Measurements from ENCODE around the gene ELK3. TPM values are rescaled to one million over a fixed set of nuclear protein-coding genes. Genes with fewer than 3 reads are reported as not detected.
A peak's percentile ranks its signal among the peaks of the same experiment; 100 is the strongest.

ELK3 gene
- total RNA-seq, 1 donor from 2014 or later = 21.2 TPM

DNA sequence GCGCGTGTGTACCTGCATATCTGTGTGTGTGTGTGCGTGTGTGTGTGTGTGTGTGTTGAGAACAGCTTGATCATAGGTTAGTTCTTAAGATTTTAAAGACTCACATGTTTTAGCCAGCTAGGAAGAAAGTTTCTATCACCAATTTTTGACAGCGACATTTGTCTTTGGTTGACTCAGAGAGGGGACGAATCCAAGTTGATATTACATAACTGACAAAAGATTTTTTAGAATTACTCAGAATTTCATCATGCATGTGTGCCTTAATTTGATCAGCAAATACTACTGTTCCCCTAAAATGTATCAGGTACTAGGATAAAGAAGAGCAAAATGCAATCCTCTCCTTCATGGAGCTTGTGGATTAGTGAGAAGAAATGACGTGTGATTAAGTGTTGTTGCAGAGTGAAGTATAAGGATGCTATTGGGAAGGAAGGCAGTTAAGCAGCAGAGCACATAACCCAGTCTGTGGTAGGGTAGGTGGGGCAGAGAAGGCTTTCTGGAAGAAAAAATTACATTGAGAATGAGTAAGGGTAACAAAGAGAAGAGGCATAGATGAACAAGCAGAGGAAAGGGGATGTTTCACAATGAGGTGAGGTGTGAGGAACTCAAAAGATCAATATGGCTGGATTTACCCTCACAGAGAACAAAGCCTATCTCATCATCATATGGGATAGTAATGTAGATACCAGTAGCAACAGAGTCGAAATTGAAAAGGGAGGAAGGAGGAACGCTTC is 77.5 kb downstream of the ELK3 start:
- DNase-seq (ENCODE audit: low spot score in 2 of 2) = no peak
- no peaks in the 10 kb centered on the region for H3K4me1 ChIP-seq
- no peaks in the 10 kb centered on the region for H3K9me3 ChIP-seq
- no peak overlapping the region for H3K27ac ChIP-seq
- H3K27me3 ChIP-seq = no peaks in the 10 kb centered on the region
- no peak overlapping the region for H3K4me3 ChIP-seq
- TF ChIP-seq, protein P1, sequence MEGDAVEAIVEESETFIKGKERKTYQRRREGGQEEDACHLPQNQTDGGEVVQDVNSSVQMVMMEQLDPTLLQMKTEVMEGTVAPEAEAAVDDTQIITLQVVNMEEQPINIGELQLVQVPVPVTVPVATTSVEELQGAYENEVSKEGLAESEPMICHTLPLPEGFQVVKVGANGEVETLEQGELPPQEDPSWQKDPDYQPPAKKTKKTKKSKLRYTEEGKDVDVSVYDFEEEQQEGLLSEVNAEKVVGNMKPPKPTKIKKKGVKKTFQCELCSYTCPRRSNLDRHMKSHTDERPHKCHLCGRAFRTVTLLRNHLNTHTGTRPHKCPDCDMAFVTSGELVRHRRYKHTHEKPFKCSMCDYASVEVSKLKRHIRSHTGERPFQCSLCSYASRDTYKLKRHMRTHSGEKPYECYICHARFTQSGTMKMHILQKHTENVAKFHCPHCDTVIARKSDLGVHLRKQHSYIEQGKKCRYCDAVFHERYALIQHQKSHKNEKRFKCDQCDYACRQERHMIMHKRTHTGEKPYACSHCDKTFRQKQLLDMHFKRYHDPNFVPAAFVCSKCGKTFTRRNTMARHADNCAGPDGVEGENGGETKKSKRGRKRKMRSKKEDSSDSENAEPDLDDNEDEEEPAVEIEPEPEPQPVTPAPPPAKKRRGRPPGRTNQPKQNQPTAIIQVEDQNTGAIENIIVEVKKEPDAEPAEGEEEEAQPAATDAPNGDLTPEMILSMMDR (IDR thresholded peaks at IDR 0.05) = no peak
- peaks cover 0 to 15% of the 10 kb centered on the region in 2 donors for H3K36me3 ChIP-seq
- intact Hi-C loops (cut with DNase I) = no loop called here

DNA sequence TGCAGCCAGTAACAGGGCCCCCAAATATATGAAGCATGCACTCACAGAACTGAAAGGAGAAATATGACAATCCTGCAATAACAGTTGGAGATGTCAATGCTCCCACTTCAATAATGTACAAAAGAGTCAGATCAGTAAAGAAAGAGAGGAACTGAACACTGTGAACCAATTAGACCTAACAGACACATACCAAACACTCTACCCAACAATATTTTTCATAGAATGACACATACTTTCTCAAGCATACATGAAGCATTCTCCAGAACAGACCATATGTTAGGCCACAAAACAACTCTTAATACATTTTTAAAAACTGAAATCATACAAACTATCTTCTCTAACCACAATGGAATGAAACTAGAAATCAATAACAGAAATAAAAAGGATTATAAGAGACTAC is 80.2 kb downstream of the ELK3 start:
- Histone ChIP-seq H3K27ac (no peak overlapping the region), H3K27me3 (no peaks in the 10 kb centered on the region), H3K9me3 (no peaks in the 10 kb centered on the region), H3K36me3 (peaks cover 2 to 29% of the 10 kb centered on the region in 2 donors), H3K4me3 (no peak overlapping the region), H3K4me1 (no peaks in the 10 kb centered on the region)
- no peak for DNase-seq (ENCODE audit: low spot score in 2 of 2)
- intact Hi-C loops (cut with DNase I) = no loop called here
- TF ChIP-seq, protein P1 (IDR thresholded peaks at IDR 0.05) = no peak

DNA sequence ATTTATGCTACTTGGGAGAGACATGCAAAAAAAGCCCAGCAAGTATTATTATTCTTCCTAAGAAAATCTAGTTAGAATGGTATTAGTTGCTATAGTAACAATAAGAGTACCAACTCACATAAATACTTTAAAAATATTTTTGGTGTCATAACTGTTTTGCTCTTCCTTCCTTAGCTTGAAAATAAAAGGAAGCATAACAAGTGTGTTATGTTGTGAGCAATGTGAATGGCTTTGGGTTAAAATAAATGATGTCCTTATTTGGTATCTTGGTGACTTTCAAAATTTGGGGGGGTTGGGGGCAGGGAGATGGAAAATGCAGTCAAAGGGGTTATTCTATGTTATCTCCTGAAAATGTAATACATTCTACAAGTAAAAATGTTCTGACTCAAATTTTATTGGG is 91.0 kb downstream of the ELK3 start:
- no peaks in the 10 kb centered on the region for H3K4me1 ChIP-seq
- peak overlapping the region in 1 of 2 donors; percentile 25 for H3K27ac ChIP-seq
- H3K27me3 ChIP-seq = no peaks in the 10 kb centered on the region
- H3K4me3 ChIP-seq = no peak overlapping the region
- H3K36me3 ChIP-seq = peaks cover 23 to 76% of the 10 kb centered on the region in 2 donors
- TF ChIP-seq, protein P1 (IDR thresholded peaks at IDR 0.05) = no peak
- intact Hi-C loops (cut with DNase I) = no loop called here
- no peak for DNase-seq (ENCODE audit: low spot score in 2 of 2)
- H3K9me3 ChIP-seq = no peaks in the 10 kb centered on the region

DNA sequence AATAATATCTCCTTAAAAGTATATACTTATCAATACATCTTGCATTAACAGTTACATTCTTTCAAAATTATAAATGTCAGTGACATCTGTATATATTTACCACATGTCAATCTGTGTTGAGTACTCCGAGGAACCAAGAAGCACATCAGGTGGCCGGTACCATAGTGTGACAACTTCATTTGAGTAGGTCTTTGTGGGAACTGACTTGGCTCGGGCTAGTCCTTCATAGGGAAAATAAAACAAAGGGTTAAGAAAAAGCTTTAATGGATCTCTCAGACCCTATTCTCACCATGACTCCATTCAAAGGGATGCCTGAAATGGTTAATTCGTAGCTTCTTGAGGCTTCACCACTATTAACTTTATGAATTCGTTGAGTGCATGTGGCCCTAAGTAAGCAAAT is 94.9 kb downstream of the ELK3 start:
- no peaks in the 10 kb centered on the region for H3K27me3 ChIP-seq
- H3K4me3 ChIP-seq = no peak overlapping the region
- no peaks in the 10 kb centered on the region for H3K4me1 ChIP-seq
- H3K36me3 ChIP-seq = peaks cover 17 to 54% of the 10 kb centered on the region in 2 donors
- intact Hi-C loops (cut with DNase I) = no loop called here
- TF ChIP-seq, protein P1 (IDR thresholded peaks at IDR 0.05) = no peak
- no peak for DNase-seq (ENCODE audit: low spot score in 2 of 2)
- no peaks in the 10 kb centered on the region for H3K9me3 ChIP-seq
- H3K27ac ChIP-seq = no peak overlapping the region

DNA sequence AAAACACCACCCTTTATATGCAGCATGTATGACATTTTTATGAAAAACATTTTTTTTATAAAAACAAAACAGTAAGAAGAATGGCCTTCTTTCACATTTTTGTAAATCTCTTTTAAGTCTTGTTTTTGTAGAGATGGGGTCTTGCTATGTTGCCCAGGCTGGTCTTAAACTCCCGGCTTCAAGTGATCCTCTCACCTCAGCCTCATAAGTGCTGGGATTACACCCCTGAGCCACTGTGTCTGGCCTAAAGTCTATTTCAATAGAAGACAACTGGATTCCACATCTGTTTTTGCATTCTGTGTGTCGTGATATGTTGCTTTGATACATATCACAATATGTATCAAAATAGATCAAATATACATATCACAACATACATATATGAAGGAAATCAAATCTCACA is 98.9 kb downstream of the ELK3 start:
- TF ChIP-seq, protein P1 (IDR thresholded peaks at IDR 0.05) = no peak
- DNase-seq (ENCODE audit: low spot score in 2 of 2) = no peak
- Histone ChIP-seq H3K9me3 (no peaks in the 10 kb centered on the region), H3K36me3 (peaks cover 10 to 24% of the 10 kb centered on the region in 2 donors), H3K4me1 (no peaks in the 10 kb centered on the region), H3K27me3 (no peaks in the 10 kb centered on the region), H3K4me3 (no peak overlapping the region), H3K27ac (no peak overlapping the region)
- intact Hi-C loops (cut with DNase I) = no loop called here

All from ascending aorta (tissue), 2 donors.